SJCRH30 (cell line): ENCODE results near the gene PISD. TPM values are rescaled to one million over a fixed set of nuclear protein-coding genes. Genes with fewer than 3 reads are reported as not detected.

ENCODE experiments used
- total RNA-seq: library from RNA; depleted of rRNA; stranded (reverse); fragments of >200 nt; shearing (Covaris generic); gene quantifications from 2 replicates; pipeline ENCODE4 v1.2.3, GENCODE V29; 2014; rRNA removed

Gene PISD
- total RNA-seq, 1 experiment from 2014 or later, result 20.1 TPM

Other genes with a start within 250 kb of the PISD start
- gene EIF4ENIF1, start 172.4 kb downstream of the PISD start, total RNA-seq, result 16.3 and 29.7 TPM in 2 replicates
- gene SFI1, start 165.7 kb downstream of the PISD start, total RNA-seq, result 9.0 and 11.8 TPM in 2 replicates
- gene PRR14L, start 87.9 kb upstream of the PISD start, total RNA-seq, result 22.0 and 23.7 TPM in 2 replicates
- 15.6 and 16.7 TPM in 2 replicates for gene DEPDC5, start 91.8 kb upstream of the PISD start, total RNA-seq